HepG2 (cell line): ENCODE measurements around the gene ZFHX3. TPM values are rescaled to one million over a fixed set of nuclear protein-coding genes. Genes with fewer than 3 reads are reported as not detected.

Experiments used
- DRAP1 ChIP-seq: IDR thresholded peaks from 2 replicates; pipeline ENCODE4 v1.6.1; 2016; ENCODE audit warnings: missing genetic modification reagents, missing compliant biosample characterization
- ELF1 ChIP-seq: sonication (generic); formaldehyde crosslinking; IDR thresholded peaks from 2 replicates; pipeline ENCODE4 v1.4.0; 2020; ENCODE audit warnings: missing genetic modification reagents
- FOSL2 ChIP-seq: sonication (generic); formaldehyde crosslinking; IDR thresholded peaks from 2 replicates; pipeline ENCODE4 v1.4.0; 2020; ENCODE audit warnings: missing genetic modification reagents
- GATA4 ChIP-seq: sonication (generic); IDR thresholded peaks from 2 replicates; pipeline ENCODE4 v1.6.1; 2016; ENCODE audit warnings: antibody characterized with exemption, low read depth, borderline replicate concordance
- HNRNPUL1 ChIP-seq: fragments of 200-400 bp; formaldehyde crosslinking; IDR thresholded peaks from 2 replicates; pipeline ENCODE4 v1.6.1; 2017; ENCODE audit warnings: low read depth, mild to moderate bottlenecking, low read length, moderate library complexity
- KLF11 ChIP-seq: IDR thresholded peaks from 2 replicates; pipeline ENCODE4 v1.6.1; 2016; ENCODE audit warnings: missing compliant biosample characterization
- MED13 ChIP-seq: sonication (generic); formaldehyde crosslinking; IDR thresholded peaks from 2 replicates; pipeline ENCODE4 v1.5.0; 2020; ENCODE audit warnings: missing genetic modification reagents
- NPAS2 ChIP-seq: sonication (generic); formaldehyde crosslinking; IDR thresholded peaks from 2 replicates; pipeline ENCODE4 v1.8.0; 2022; ENCODE audit warnings: mild to moderate bottlenecking, missing genetic modification reagents, borderline replicate concordance
- PAWR ChIP-seq: sonication (generic); formaldehyde crosslinking; IDR thresholded peaks from 2 replicates; pipeline ENCODE4 v1.4.0; 2020; ENCODE audit warnings: missing genetic modification reagents, mild to moderate bottlenecking, borderline replicate concordance
- TBX3 ChIP-seq: fragments of 450-650 bp; IDR thresholded peaks from 2 replicates; pipeline ENCODE4 v1.6.1; 2017; ENCODE audit warnings: antibody characterized with exemption, mild to moderate bottlenecking, inconsistent platforms, borderline replicate concordance
- TRAFD1 ChIP-seq: sonication (generic); formaldehyde crosslinking; IDR thresholded peaks from 2 replicates; pipeline ENCODE4 v1.5.1; 2020; ENCODE audit warnings: missing genetic modification reagents, mild to moderate bottlenecking, borderline replicate concordance
- ZFAT ChIP-seq: sonication (generic); formaldehyde crosslinking; conservative IDR thresholded peaks from 2 replicates; pipeline ENCODE4 v1.8.1; 2023; ENCODE audit warnings: missing genetic modification reagents, inconsistent platforms
- ZMAT3 ChIP-seq: sonication (generic); formaldehyde crosslinking; conservative IDR thresholded peaks from 2 replicates; pipeline ENCODE4 v1.7.0; 2021; ENCODE audit warnings: missing genetic modification reagents
- ZMAT5 ChIP-seq: sonication (generic); formaldehyde crosslinking; IDR thresholded peaks from 2 replicates; pipeline ENCODE4 v1.5.0; 2020; ENCODE audit warnings: mild to moderate bottlenecking, low read depth, missing genetic modification reagents, borderline replicate concordance
- ZNF12 ChIP-seq: sonication (generic); formaldehyde crosslinking; IDR thresholded peaks from 2 replicates; pipeline ENCODE4 v1.5.0; 2020; ENCODE audit warnings: missing genetic modification reagents
- ZNF34 ChIP-seq: sonication (generic); formaldehyde crosslinking; IDR thresholded peaks from 2 replicates; pipeline ENCODE4 v1.4.0; 2020; ENCODE audit warnings: mild to moderate bottlenecking, missing genetic modification reagents, borderline replicate concordance
- ZNF362 ChIP-seq: sonication (generic); formaldehyde crosslinking; IDR thresholded peaks from 2 replicates; pipeline ENCODE4 v1.4.0; 2020; ENCODE audit warnings: missing genetic modification reagents, mild to moderate bottlenecking, borderline replicate concordance
- ZNF510 ChIP-seq: sonication (generic); formaldehyde crosslinking; IDR thresholded peaks from 2 replicates; pipeline ENCODE4 v1.4.0; 2020; ENCODE audit warnings: low read depth, mild to moderate bottlenecking, missing genetic modification reagents
- ZNF646 ChIP-seq: sonication (generic); formaldehyde crosslinking; IDR thresholded peaks from 2 replicates; pipeline ENCODE4 v1.9.0; 2021; ENCODE audit warnings: mild to moderate bottlenecking, missing genetic modification reagents
- ZNF792 ChIP-seq: IDR thresholded peaks from 2 replicates; pipeline ENCODE4 v1.6.1; 2016
- polyA plus RNA-seq, 8 experiments: library from polyadenylated mRNA; depleted of rRNA in 3 of 8; stranded (reverse) in 7 of 8; unstranded in 1 of 8; fragments of >200 nt; fragmentation: Illumina TruSeq in 4 of 8; extraction: Trizol in 4 of 8; gene quantifications; 2 replicates each; pipeline versions ENCODE4 v1.2.1 to v1.2.3, GENCODE V29; 2011 to 2016; ENCODE audit warnings: low read depth in 4 of 8, missing spikeins in 1 of 8, mixed read lengths in 1 of 8; ENCODE audit not compliant: insufficient read depth in 1 of 8
- total RNA-seq, 5 experiments: library from RNA; depleted of rRNA; stranded (reverse); fragments of >200 nt; fragmentation: Illumina TruSeq; extraction: Trizol; gene quantifications; 2 replicates each; pipeline ENCODE4 v1.2.3, GENCODE V29; 2016; ENCODE audit warnings: low read depth in 1 of 5

The ZFHX3 gene
- total and polyA plus RNA-seq, 2 of the 13 experiments (the other 11 are each of a cell fraction or from before 2014, with no cell fraction given): 5.0 to 6.0 TPM

- no peak for TF ChIP-seq ZMAT3 (CRISPR knock-in tag)
- TF ChIP-seq ZNF34 (CRISPR knock-in tag): no peak
- TF ChIP-seq KLF11 (CRISPR knock-in tag): peak; percentile 63
- no peak for TF ChIP-seq HNRNPUL1
- TF ChIP-seq PAWR (CRISPR knock-in tag): no peak
- no peak; the same call in 1 of the 2 replicates for TF ChIP-seq ELF1 (CRISPR knock-in tag)
- no peak for TF ChIP-seq TRAFD1
- no peak; the same call in 1 of the 2 replicates for TF ChIP-seq DRAP1 (CRISPR knock-in tag)
- no peak for TF ChIP-seq ZNF510 (CRISPR knock-in tag)
- TF ChIP-seq FOSL2: peak; percentile 15; the same call in 1 of the 2 replicates
- no peak for TF ChIP-seq ZNF362
- TF ChIP-seq NPAS2 (CRISPR knock-in tag): no peak
- peak; percentile 52; the same call in 1 of the 2 replicates for TF ChIP-seq ZNF12 (CRISPR knock-in tag)
- TF ChIP-seq MED13 (CRISPR knock-in tag): no peak
- TF ChIP-seq ZFAT (CRISPR knock-in tag): no peak
- no peak for TF ChIP-seq ZMAT5 (CRISPR knock-in tag)
- TF ChIP-seq ZNF646 (CRISPR knock-in tag): no peak
- no peak for TF ChIP-seq GATA4
- no peak for TF ChIP-seq TBX3
- TF ChIP-seq ZNF792 (CRISPR knock-in tag): peak; percentile 72; the same call in 1 of the 2 replicates
Measured at GRCh38 chr16:73071131-73071940, 23.4 kb upstream of the ZFHX3 start (continued).
